ENCODE data around the gene PPP2R1A. TPM values are rescaled to one million over a fixed set of nuclear protein-coding genes. Genes with fewer than 3 reads are reported as not detected.

PPP2R1A gene
- total and polyA plus RNA-seq, 2 of the 13 experiments (the other 11 are each of a cell fraction or from before 2014, with no cell fraction given) = 86.7 to 130 TPM

DNA sequence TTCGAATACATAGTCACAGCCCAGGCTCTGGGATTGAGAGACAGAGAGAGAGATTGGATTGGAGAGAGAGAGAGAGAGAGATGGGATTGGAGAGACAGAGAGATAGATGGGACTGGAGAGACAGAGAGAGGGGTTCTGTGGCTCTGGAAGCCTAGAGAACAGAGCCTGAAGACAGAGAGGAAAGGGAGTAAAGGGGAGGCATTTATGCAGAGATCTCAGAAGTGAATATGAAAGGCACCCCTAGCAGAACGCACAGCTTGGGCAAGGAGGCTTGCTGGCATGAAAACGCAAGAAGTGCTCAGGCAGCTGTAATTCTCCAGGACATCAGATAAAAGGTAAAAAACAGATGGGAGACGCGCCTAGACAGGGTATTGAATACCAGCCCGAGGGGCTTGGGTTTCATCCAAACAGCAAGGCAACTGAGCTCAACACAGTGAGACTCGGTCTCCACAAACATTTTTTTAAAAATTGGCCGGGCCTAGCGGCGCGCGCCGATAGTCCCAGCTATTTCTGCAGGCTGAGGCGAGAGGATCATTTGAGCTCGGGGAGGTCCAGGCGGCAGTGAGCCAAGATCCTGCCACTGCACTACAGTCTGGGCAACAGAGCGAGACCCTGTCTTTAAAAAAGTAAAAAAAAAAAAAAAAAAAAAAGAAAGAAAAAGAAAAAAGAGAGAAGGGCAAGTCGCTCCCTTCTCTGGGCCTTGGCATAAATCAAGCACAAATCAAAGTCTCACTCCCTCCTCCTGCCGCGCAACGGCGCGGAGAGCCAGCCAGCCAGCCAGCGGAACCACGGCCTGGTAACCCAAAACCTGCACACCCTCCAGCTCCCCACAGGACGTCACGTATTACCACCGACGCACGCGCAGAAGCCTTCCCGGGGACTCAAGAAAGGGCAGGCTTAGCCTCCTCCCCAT lies 774 bp upstream of the PPP2R1A start (continued):
- TF ChIP-seq ZSCAN22 (CRISPR knock-in tag; IDR thresholded peaks at IDR 0.05) = no peak
- TF ChIP-seq GTF2F1 (IDR thresholded peaks at IDR 0.05; ENCODE audit: low read length) = no peak
- no peak for TF ChIP-seq ZNF788 (CRISPR knock-in tag; IDR thresholded peaks at IDR 0.05; ENCODE audit: borderline replicate concordance)
- TF ChIP-seq POLR2AphosphoS2 (IDR thresholded peaks at IDR 0.05; ENCODE audit: low read depth, low read length) = no peak
- no peak for TF ChIP-seq HMG20B (CRISPR knock-in tag; conservative IDR thresholded peaks at IDR 0.05)

- CTCF ChIA-PET (ENCODE audit: low intra/inter-chr PET ratio, low total read pairs) = no interaction called here
- 3% methylated on average over 26 of the region's 40 CpGs for WGBS (ENCODE audit: low lambda C conversion rate)
- ATAC-seq = no peak
- Histone ChIP-seq H3K9ac (ENCODE audit: insufficient read depth, low read depth, low read length) (peak overlapping the region; percentile 92), H3K79me2 (ENCODE audit: insufficient read depth, low read length) (peaks cover 56% of the 10 kb centered on the region), H4K20me1 (ENCODE audit: insufficient read depth, low read length) (0 out of 2 replicates have a peak, but pooled peaks cover 3% of the 10 kb centered on the region), H2AFZ (ENCODE audit: low read length) (no peak overlapping the region), H3K4me1 (ENCODE audit: insufficient read depth, low read length) (peaks cover 37% of the 10 kb centered on the region), H3K9me3 (ENCODE audit: low read length) (no peaks in the 10 kb centered on the region), H3K4me2 (ENCODE audit: low read depth, low read length) (peak overlapping the region; percentile 91), H3K27me3 (ENCODE audit: control insufficient read depth in 1 of 2, insufficient read depth in 2 of 2, low read length in 2 of 2) (no peaks in the 10 kb centered on the region; a peak in 1 of 5 replicates), H3K27ac (ENCODE audit: extremely low read length, insufficient read depth, low read length) (peak overlapping the region; percentile 89), H3K36me3 (replicated peaks in 1 of 2; ENCODE audit: control insufficient read depth in 1 of 2, insufficient read depth in 2 of 2, low read length in 2 of 2) (peaks cover 4 to 26% of the 10 kb centered on the region in 2 experiments; a peak in 3 of 5 replicates), H3K4me3 (replicated peaks in 1 of 3; ENCODE audit: insufficient read depth in 1 of 3, low read depth in 2 of 3, low read length in 3 of 3) (peak overlapping the region; percentile 92 to 97 (median 94))
- in situ Hi-C loops (cut with HindIII; ENCODE audit: extremely low pct_ligation_motif_present, low pct_unique_long_range_greater_than_20kb) (no loop called here), intact Hi-C loops (cut with micrococcal nuclease; ENCODE audit: unreplicated experiment) (loop anchor here (1.0 to 5.0 kb wide), 2 partner anchors 32 to 47 kb away; no protein-coding TSS in a partner anchor)
- TSS peak; percentile 56 for BruUV-seq (replicated peaks)
- no peak for DNase-seq (ENCODE audit: low spot score)
- FAIRE-seq = no peak
- POLR2A ChIA-PET = no interaction called here
- TF ChIP-seq, protein P1, sequence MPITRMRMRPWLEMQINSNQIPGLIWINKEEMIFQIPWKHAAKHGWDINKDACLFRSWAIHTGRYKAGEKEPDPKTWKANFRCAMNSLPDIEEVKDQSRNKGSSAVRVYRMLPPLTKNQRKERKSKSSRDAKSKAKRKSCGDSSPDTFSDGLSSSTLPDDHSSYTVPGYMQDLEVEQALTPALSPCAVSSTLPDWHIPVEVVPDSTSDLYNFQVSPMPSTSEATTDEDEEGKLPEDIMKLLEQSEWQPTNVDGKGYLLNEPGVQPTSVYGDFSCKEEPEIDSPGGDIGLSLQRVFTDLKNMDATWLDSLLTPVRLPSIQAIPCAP (CRISPR knock-in tag; IDR thresholded peaks at IDR 0.05; ENCODE audit: low read depth) = no peak
- TF ChIP-seq, protein P2, sequence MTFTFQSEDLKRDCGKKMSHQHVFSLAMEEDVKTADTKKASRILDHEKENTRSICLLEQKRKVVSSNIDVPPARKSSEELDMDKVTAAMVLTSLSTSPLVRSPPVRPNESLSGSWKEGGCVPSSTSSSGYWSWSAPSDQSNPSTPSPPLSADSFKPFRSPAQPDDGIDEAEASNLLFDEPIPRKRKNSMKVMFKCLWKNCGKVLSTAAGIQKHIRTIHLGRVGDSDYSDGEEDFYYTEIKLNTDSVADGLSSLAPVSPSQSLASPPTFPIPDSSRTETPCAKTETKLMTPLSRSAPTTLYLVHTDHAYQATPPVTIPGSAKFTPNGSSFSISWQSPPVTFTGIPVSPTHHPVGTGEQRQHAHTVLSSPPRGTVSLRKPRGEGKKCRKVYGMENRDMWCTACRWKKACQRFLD (CRISPR knock-in tag; IDR thresholded peaks at IDR 0.05; ENCODE audit: borderline replicate concordance) = 0 out of 2 replicates have a peak, but pooled peaks have one; percentile 19
- no peak for TF ChIP-seq RFXANK (CRISPR knock-in tag; IDR thresholded peaks at IDR 0.05)
- TF ChIP-seq, protein P3, sequence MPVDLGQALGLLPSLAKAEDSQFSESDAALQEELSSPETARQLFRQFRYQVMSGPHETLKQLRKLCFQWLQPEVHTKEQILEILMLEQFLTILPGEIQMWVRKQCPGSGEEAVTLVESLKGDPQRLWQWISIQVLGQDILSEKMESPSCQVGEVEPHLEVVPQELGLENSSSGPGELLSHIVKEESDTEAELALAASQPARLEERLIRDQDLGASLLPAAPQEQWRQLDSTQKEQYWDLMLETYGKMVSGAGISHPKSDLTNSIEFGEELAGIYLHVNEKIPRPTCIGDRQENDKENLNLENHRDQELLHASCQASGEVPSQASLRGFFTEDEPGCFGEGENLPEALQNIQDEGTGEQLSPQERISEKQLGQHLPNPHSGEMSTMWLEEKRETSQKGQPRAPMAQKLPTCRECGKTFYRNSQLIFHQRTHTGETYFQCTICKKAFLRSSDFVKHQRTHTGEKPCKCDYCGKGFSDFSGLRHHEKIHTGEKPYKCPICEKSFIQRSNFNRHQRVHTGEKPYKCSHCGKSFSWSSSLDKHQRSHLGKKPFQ (CRISPR knock-in tag; IDR thresholded peaks at IDR 0.05; ENCODE audit: insufficient replicate concordance) = no peak
- peak; percentile 9 for TF ChIP-seq PTBP1 (IDR thresholded peaks at IDR 0.05; ENCODE audit: low read depth, low read length, poor library complexity, severe bottlenecking)
- TF ChIP-seq ZNF343 (CRISPR knock-in tag; IDR thresholded peaks at IDR 0.05) = no peak
- TF ChIP-seq ZNF550 (CRISPR knock-in tag; IDR thresholded peaks at IDR 0.05; ENCODE audit: borderline replicate concordance) = no peak
- TF ChIP-seq, protein P4, sequence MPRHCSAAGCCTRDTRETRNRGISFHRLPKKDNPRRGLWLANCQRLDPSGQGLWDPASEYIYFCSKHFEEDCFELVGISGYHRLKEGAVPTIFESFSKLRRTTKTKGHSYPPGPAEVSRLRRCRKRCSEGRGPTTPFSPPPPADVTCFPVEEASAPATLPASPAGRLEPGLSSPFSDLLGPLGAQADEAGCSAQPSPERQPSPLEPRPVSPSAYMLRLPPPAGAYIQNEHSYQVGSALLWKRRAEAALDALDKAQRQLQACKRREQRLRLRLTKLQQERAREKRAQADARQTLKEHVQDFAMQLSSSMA (CRISPR knock-in tag; IDR thresholded peaks at IDR 0.05) = no peak
- peak; percentile 55; the same call in 1 of the 2 replicates for TF ChIP-seq ARID2 (CRISPR knock-in tag; IDR thresholded peaks at IDR 0.05; ENCODE audit: borderline replicate concordance)
- TF ChIP-seq ZBTB42 (CRISPR knock-in tag; IDR thresholded peaks at IDR 0.05) = 0 out of 2 replicates have a peak, but pooled peaks have one; percentile 50
Observed at GRCh38 chr19:52190487-52191293, 838 bp downstream of the PPP2R1A start.

Data from HepG2 (cell line).